ENCODE results near the gene CACNB3. TPM values are rescaled to one million over a fixed set of nuclear protein-coding genes. Genes with fewer than 3 reads are reported as not detected.

The CACNB3 gene
- 0.29 TPM in 1 of 2 replicates, not detected in the other for total RNA-seq (2016; rRNA removed; fragmentation: Illumina TruSeq; extraction: Trizol)
- total RNA-seq (2016; cell fraction: cytosol; rRNA removed; fragmentation: Illumina TruSeq; extraction: Trizol; ENCODE audit: low read depth): not detected in 2 replicates
- 0.24 and 0.25 TPM in 2 replicates for total RNA-seq (2016; cell fraction: insoluble cytoplasmic fraction; rRNA removed; fragmentation: Illumina TruSeq; extraction: Trizol)
- 0.31 and 0.48 TPM in 2 replicates for total RNA-seq (2016; cell fraction: membrane; rRNA removed; fragmentation: Illumina TruSeq; extraction: Trizol)
- 0.16 TPM in 1 of 2 replicates, not detected in the other for total RNA-seq (2016; cell fraction: nucleus; rRNA removed; fragmentation: Illumina TruSeq; extraction: Trizol)
- 0.54 and 0.88 TPM in 2 replicates for polyA plus RNA-seq (2011; rRNA removed)
- polyA plus RNA-seq (2011; cell fraction: cytosol; rRNA removed): 0.27 and 0.38 TPM in 2 replicates
- 1.9 and 2.8 TPM in 2 replicates for polyA plus RNA-seq (2011; cell fraction: nucleus; rRNA removed)
- 0.31 and 0.96 TPM in 2 replicates for polyA plus RNA-seq (2012)
- 0.18 and 0.26 TPM in 2 replicates for polyA plus RNA-seq (2016; cell fraction: cytosol; fragmentation: Illumina TruSeq; extraction: Trizol; ENCODE audit: low read depth)
- polyA plus RNA-seq (2016; cell fraction: insoluble cytoplasmic fraction; fragmentation: Illumina TruSeq; extraction: Trizol; ENCODE audit: low read depth): 0.09 and 0.19 TPM in 2 replicates
- 0.48 TPM in 1 of 2 replicates, not detected in the other for polyA plus RNA-seq (2016; cell fraction: membrane; fragmentation: Illumina TruSeq; extraction: Trizol; ENCODE audit: low read depth)
- polyA plus RNA-seq (2016; cell fraction: nucleus; fragmentation: Illumina TruSeq; extraction: Trizol; ENCODE audit: insufficient read depth, low read depth): 1.0 and 1.1 TPM in 2 replicates
- polyA minus RNA-seq (2011; rRNA and poly(A)+ RNA removed; ENCODE audit: low replicate concordance): 0.36 and 23.6 TPM in 2 replicates
- not detected in 2 replicates for polyA minus RNA-seq (2011; cell fraction: cytosol; rRNA and poly(A)+ RNA removed)
- 0.87 and 1.2 TPM in 2 replicates for polyA minus RNA-seq (2011; cell fraction: nucleus; rRNA and poly(A)+ RNA removed)
- not detected for Bru-seq, nascent RNA
- BruChase-seq, experiment 1, labeled RNA remaining after a 6-hour chase: percentile 25 among the genes with signal in this experiment
- percentile 12 among the genes with signal in this experiment for BruChase-seq, experiment 2, labeled RNA remaining after a 2-hour chase
- long read RNA-seq, experiment 1: 0 reads
- long read RNA-seq, experiment 2: 0 reads

DNA sequence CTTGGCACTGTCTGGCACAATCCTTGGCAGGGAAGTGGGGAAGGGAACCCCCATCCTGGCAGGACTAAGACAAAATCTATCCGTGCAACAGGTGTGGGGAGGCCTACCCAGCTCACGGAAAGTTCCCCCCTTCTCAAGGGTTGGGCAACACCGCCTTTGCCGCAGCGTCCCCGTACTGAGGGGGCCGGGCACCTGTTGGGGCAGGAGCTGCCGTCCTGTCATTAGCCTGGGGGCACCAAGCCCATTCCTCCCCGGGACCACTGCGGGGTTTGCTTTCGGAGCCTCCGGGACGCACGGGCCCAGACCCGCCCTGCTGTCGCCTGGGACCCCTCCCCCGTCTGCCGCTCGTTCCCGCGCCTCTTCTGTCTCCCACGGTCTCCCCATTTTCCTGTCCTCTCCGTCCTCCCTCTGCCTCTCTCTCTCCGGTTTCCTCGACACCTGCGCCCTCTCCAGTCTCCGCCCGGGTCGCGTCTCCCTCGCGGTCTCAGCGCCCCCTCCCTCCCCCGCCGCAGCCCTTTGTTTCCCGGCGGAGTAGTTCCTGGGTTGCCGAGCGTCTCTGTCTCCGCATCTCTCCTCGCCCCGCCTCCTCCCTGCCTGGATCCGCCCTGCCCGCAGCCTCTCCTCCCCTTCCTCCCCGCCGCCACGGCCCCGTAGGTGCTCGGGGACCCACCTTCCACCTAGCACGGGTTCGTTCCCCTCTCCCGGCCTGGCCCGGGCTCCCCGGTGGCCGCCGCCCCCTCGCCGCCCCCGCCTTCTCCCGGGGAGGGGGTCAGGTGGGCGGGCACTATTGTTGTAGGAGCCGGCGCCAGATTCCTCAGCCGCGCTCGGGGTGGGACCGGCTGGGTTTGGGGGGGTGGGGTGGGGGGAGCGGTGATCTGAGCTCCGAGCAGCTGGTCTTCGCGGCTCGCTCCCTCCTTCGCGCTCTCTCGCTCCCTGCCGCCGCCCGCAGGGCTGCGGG, at the start of gene CACNB3:
Gene CACNB3 (plus strand): TSS at position 624 of the 958 bp plus-strand sequence. CDS start 434 bp downstream, outside the sequence.
- FAIRE-seq (no peak), ATAC-seq (no peak), DNase-seq (ENCODE audit: low spot score) (no peak)
- in situ Hi-C loops (cut with HindIII; ENCODE audit: extremely low pct_ligation_motif_present, low pct_unique_long_range_greater_than_20kb) (no loop called here), intact Hi-C loops (cut with micrococcal nuclease; ENCODE audit: unreplicated experiment) (no loop called here)
- Histone ChIP-seq H3K27ac (ENCODE audit: extremely low read length, insufficient read depth, low read length) (no peak within 1 kb of the TSS), H3K27me3 (ENCODE audit: control insufficient read depth in 1 of 2, insufficient read depth in 2 of 2, low read length in 2 of 2) (peaks cover 9 to 74% of the 10 kb centered on the region in 2 experiments), H3K4me3 (replicated peaks in 1 of 3; ENCODE audit: insufficient read depth in 1 of 3, low read depth in 2 of 3, low read length in 3 of 3) (peak within 1 kb of the TSS; percentile 35 to 73 (median 59); a peak in 4 of 6 replicates), H3K9me3 (ENCODE audit: low read length) (no peaks in the 10 kb centered on the region), H3K36me3 (replicated peaks in 1 of 2; ENCODE audit: control insufficient read depth in 1 of 2, insufficient read depth in 2 of 2, low read length in 2 of 2) (no peaks in the 10 kb centered on the region), H3K4me1 (ENCODE audit: insufficient read depth, low read length) (peaks cover 30% of the 10 kb centered on the region), H3K9ac (ENCODE audit: insufficient read depth, low read depth, low read length) (no peak within 1 kb of the TSS), H4K20me1 (ENCODE audit: insufficient read depth, low read length) (0 out of 2 replicates have a peak, but pooled peaks cover 3% of the 10 kb centered on the region), H3K79me2 (ENCODE audit: insufficient read depth, low read length) (no peaks in the 10 kb centered on the region), H3K4me2 (ENCODE audit: low read depth, low read length) (peak within 1 kb of the TSS; percentile 71), H2AFZ (ENCODE audit: low read length) (no peak within 1 kb of the TSS)
- 2% methylated on average over 42 of the region's 79 CpGs for WGBS (ENCODE audit: low lambda C conversion rate)
- ChIA-PET POLR2A (no interaction called here), CTCF (ENCODE audit: low intra/inter-chr PET ratio, low total read pairs) (no interaction called here)
- no TSS peak for BruUV-seq (replicated peaks)
- no peak for TF ChIP-seq ZFAT (CRISPR knock-in tag; conservative IDR thresholded peaks at IDR 0.05)
- TF ChIP-seq HNRNPK (IDR thresholded peaks at IDR 0.05; ENCODE audit: low read depth, low read length, poor library complexity, severe bottlenecking): peak; percentile 41
- TF ChIP-seq HNRNPLL (IDR thresholded peaks at IDR 0.05; ENCODE audit: low read depth, low read length, poor library complexity, severe bottlenecking): peak; percentile 33
- TF ChIP-seq ZNF275 (CRISPR knock-in tag; IDR thresholded peaks at IDR 0.05; ENCODE audit: borderline replicate concordance): no peak
- TF ChIP-seq ZKSCAN1 (IDR thresholded peaks at IDR 0.05; ENCODE audit: low read length): no peak
- TF ChIP-seq, protein P1, sequence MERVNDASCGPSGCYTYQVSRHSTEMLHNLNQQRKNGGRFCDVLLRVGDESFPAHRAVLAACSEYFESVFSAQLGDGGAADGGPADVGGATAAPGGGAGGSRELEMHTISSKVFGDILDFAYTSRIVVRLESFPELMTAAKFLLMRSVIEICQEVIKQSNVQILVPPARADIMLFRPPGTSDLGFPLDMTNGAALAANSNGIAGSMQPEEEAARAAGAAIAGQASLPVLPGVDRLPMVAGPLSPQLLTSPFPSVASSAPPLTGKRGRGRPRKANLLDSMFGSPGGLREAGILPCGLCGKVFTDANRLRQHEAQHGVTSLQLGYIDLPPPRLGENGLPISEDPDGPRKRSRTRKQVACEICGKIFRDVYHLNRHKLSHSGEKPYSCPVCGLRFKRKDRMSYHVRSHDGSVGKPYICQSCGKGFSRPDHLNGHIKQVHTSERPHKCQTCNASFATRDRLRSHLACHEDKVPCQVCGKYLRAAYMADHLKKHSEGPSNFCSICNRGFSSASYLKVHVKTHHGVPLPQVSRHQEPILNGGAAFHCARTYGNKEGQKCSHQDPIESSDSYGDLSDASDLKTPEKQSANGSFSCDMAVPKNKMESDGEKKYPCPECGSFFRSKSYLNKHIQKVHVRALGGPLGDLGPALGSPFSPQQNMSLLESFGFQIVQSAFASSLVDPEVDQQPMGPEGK (CRISPR knock-in tag; IDR thresholded peaks at IDR 0.05): peak; percentile 72
- TF ChIP-seq, protein P2, sequence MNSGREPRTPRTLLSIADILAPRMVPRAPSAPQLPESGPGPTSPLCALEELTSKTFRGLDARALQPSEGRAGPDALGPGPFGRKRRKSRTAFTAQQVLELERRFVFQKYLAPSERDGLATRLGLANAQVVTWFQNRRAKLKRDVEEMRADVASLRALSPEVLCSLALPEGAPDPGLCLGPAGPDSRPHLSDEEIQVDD (CRISPR knock-in tag; IDR thresholded peaks at IDR 0.05; ENCODE audit: borderline replicate concordance): no peak
- no peak for TF ChIP-seq SOX6 (IDR thresholded peaks at IDR 0.05)
- peak; percentile 32; the same call in 1 of the 2 replicates for TF ChIP-seq SOX6 (CRISPR knock-in tag; IDR thresholded peaks at IDR 0.05)
